Measurements from ENCODE around the gene HYDIN.
"Not testable (repeated sequence)": the region's sequence is repeated elsewhere in the genome, so short reads cannot be mapped to it uniquely, and the experiment has no call there.

HYDIN gene

GRCh38 chr16:71226229-71227141, 4.0 kb downstream of the HYDIN start:
- no peak overlapping the region for H3K4me3 ChIP-seq (ENCODE audit: low read depth, low read length)

GRCh38 chr16:71225145-71225544, 5.4 kb downstream of the HYDIN start:
- no peak overlapping the region for H3K4me3 ChIP-seq (ENCODE audit: low read depth, low read length)

GRCh38 chr16:71218306-71218963, 12.1 kb downstream of the HYDIN start:
- no peak overlapping the region for H3K4me3 ChIP-seq (ENCODE audit: low read depth, low read length)

GRCh38 chr16:71217506-71217905, 13.0 kb downstream of the HYDIN start:
- no peak overlapping the region for H3K4me3 ChIP-seq (ENCODE audit: low read depth, low read length)

- H3K4me3 ChIP-seq (ENCODE audit: low read depth, low read length) = no peak overlapping the region
These were observed 13.8 kb downstream of the HYDIN start for GRCh38 chr16:71216714-71217113.

- H3K4me3 ChIP-seq (ENCODE audit: low read depth, low read length) = no peak overlapping the region
These were observed 15.7 kb downstream of the HYDIN start for GRCh38 chr16:71214746-71215381.

- no peak overlapping the region for H3K4me3 ChIP-seq (ENCODE audit: low read depth, low read length)
These were observed 24.9 kb downstream of the HYDIN start for GRCh38 chr16:71205482-71206131.

- no peak overlapping the region for H3K4me3 ChIP-seq (ENCODE audit: low read depth, low read length)
These were observed 26.9 kb downstream of the HYDIN start for GRCh38 chr16:71203631-71204030.

- no peak overlapping the region for H3K4me3 ChIP-seq (ENCODE audit: low read depth, low read length)
These were observed 29.0 kb downstream of the HYDIN start for GRCh38 chr16:71201556-71201955.

- H3K4me3 ChIP-seq (ENCODE audit: low read depth, low read length) = no peak overlapping the region
These were observed 29.5 kb downstream of the HYDIN start for GRCh38 chr16:71201054-71201453.

- H3K4me3 ChIP-seq (ENCODE audit: low read depth, low read length) = no peak overlapping the region
These were observed 32.1 kb downstream of the HYDIN start for GRCh38 chr16:71198408-71198807.

- no peak overlapping the region for H3K4me3 ChIP-seq (ENCODE audit: low read depth, low read length)
These were observed 38.1 kb downstream of the HYDIN start for GRCh38 chr16:71192387-71192786.

GRCh38 chr16:71188956-71189712, 41.4 kb downstream of the HYDIN start:
- no peak overlapping the region for H3K4me3 ChIP-seq (ENCODE audit: low read depth, low read length)

- no peak overlapping the region for H3K4me3 ChIP-seq (ENCODE audit: low read depth, low read length)
These were observed 45.2 kb downstream of the HYDIN start for GRCh38 chr16:71185347-71185746.

GRCh38 chr16:71179569-71179968, 51.0 kb downstream of the HYDIN start:
- no peak overlapping the region for H3K4me3 ChIP-seq (ENCODE audit: low read depth, low read length)

- H3K4me3 ChIP-seq (ENCODE audit: low read depth, low read length) = no peak overlapping the region
These were observed 57.9 kb downstream of the HYDIN start for GRCh38 chr16:71172481-71173207.

GRCh38 chr16:71161007-71161406, 69.5 kb downstream of the HYDIN start:
- not testable (repeated sequence) for H3K4me3 ChIP-seq (ENCODE audit: low read depth, low read length)

- H3K4me3 ChIP-seq (ENCODE audit: low read depth, low read length) = not testable (repeated sequence)
These were observed 73.2 kb downstream of the HYDIN start for GRCh38 chr16:71157278-71157677.

- not testable (repeated sequence) for H3K4me3 ChIP-seq (ENCODE audit: low read depth, low read length)
These were observed 77.2 kb downstream of the HYDIN start for GRCh38 chr16:71153329-71153728.

GRCh38 chr16:71151654-71152053, 78.9 kb downstream of the HYDIN start:
- not testable (repeated sequence) for H3K4me3 ChIP-seq (ENCODE audit: low read depth, low read length)

Measured in iPS-11a (cell line).